Cardiac fibroblast (primary cell): ENCODE data around the gene WDR4.
"Not testable (repeated sequence)": the region's sequence is repeated elsewhere in the genome, so short reads cannot be mapped to it uniquely, and the experiment has no call there.

Experiments
- DNase-seq, 2 donors: peaks; one replicate each; pipeline versions ENCODE4 v3.0.0 to v3.0.0-alpha.2; 2010; ENCODE audit warnings: low read depth in 2 of 2
- H3K4me3 ChIP-seq, 2 donors: replicated peaks in 1 of 2; 1 replicate in 1 of 2; 2 replicates in 1 of 2; pipeline ENCODE4 v1.5.1; 2011; ENCODE audit warnings: low read depth in 2 of 2, low read length in 2 of 2, mild to moderate bottlenecking in 2 of 2, moderate library complexity in 1 of 2
- TF ChIP-seq, protein P1 (sequence below): IDR thresholded peaks from one replicate; pipeline ENCODE4 v1.5.1; 2011; ENCODE audit warnings: low read depth, mild to moderate bottlenecking, low read length, inconsistent platforms

Gene WDR4

GRCh38 chr21:42900446-42900845 is 21.1 kb upstream of the WDR4 start:
- DNase-seq = no peak
- H3K4me3 ChIP-seq = no peak overlapping the region
- TF ChIP-seq, protein P1, sequence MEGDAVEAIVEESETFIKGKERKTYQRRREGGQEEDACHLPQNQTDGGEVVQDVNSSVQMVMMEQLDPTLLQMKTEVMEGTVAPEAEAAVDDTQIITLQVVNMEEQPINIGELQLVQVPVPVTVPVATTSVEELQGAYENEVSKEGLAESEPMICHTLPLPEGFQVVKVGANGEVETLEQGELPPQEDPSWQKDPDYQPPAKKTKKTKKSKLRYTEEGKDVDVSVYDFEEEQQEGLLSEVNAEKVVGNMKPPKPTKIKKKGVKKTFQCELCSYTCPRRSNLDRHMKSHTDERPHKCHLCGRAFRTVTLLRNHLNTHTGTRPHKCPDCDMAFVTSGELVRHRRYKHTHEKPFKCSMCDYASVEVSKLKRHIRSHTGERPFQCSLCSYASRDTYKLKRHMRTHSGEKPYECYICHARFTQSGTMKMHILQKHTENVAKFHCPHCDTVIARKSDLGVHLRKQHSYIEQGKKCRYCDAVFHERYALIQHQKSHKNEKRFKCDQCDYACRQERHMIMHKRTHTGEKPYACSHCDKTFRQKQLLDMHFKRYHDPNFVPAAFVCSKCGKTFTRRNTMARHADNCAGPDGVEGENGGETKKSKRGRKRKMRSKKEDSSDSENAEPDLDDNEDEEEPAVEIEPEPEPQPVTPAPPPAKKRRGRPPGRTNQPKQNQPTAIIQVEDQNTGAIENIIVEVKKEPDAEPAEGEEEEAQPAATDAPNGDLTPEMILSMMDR = no peak

DNA sequence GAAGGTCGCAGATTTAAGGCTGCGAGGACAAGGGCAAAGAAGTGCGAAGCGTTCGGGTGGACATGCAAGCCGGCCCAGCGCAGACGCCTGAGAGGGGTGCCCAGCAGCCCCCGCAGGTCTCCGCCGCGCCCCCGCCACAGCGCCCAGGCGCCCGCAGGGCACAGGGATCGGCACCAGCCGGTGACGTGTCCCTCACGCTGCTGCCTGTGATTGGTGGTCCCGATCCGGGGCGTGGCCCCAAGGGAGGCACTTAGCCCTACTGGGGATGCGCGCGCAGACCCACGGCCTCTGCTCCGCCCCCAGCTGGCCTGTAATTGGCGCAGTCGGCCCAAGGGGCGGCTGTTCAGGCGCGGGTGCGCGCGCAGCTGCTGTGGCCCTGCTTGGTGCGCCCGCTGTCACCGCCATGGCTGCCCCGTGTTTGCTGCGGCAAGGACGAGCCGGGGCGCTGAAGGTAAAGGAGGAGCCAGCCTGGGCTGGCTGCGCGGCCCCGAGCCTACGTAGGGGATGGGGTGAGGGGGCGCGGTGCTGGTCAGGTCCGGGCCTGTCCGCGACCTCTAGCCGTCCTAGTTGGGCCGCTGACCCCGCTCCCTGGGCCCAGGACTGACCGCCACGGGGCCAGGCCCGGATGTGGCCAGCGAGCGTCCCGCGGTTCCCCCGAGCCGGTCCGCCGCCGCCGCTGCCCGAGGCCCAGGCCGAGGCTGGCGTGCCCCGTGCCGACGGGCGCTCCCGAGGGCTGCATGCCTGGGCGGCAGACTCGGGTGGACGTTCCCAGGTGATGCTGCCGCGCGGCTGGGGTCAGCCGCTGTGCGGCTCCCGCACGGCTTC is 13.8 kb upstream of the WDR4 start, which contains the start of gene NDUFV3:
Gene NDUFV3, plus strand, starts transcription at position 379 of the 825 bp plus-strand sequence. Its CDS starts 25 bp downstream, at position 404.
- TF ChIP-seq, protein P1 = no peak
- peak; percentile 98 to 99 for DNase-seq
- peak within 1 kb of the TSS; percentile 69 to 87 for H3K4me3 ChIP-seq

- TF ChIP-seq, protein P1 = no peak
- no peak for DNase-seq
- peak overlapping the region; percentile 61 to 87 for H3K4me3 ChIP-seq
Observed at GRCh38 chr21:42892582-42892930, 13.2 kb upstream of the WDR4 start.

- TF ChIP-seq, protein P1 = no peak
- no peak for DNase-seq
- no peak overlapping the region for H3K4me3 ChIP-seq
Observed at GRCh38 chr21:42887326-42887725, 8.0 kb upstream of the WDR4 start.

DNA sequence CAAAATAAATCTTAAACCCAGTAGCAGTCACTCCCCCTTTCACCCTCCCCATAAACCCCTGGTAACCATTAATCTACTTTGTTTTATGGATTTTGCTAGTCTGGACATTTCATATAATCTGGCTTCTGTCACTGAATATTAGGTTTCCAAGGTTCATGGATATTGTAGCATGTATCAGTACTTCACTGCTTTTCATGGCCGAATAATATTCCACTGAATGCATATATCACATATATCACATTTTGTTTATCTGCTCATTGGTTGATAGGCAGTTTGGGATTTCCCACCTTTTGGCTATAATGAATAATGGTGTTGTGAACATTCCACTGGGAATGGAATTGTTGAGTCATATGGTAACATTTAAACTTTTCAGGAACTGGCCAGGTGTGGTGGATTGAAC is 4.6 kb upstream of the WDR4 start:
- DNase-seq = no peak
- TF ChIP-seq, protein P1 = no peak
- no peak overlapping the region for H3K4me3 ChIP-seq

DNA sequence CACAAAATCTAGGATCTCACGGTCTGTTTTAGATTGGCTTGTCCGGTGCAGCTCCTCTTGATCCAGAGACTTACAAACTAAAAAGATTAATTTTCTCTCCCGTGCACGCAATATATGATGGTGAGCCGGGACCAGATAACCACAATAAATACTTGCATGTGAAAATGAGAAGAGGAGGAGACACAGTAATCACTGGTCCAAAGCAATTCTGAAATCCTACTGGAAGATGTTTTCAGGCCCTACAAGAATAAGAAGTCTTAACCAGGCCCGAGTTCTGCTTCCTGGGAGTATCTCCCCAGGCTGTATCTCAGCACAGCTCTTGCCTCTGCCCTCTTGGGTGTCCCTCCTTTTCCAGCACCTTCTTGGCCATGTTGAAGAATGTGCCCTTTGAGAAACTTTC is 1.0 kb upstream of the WDR4 start:
- peak overlapping the region in 1 of 2 donors; percentile 99 for H3K4me3 ChIP-seq
- DNase-seq = no peak
- TF ChIP-seq, protein P1 = no peak

DNA sequence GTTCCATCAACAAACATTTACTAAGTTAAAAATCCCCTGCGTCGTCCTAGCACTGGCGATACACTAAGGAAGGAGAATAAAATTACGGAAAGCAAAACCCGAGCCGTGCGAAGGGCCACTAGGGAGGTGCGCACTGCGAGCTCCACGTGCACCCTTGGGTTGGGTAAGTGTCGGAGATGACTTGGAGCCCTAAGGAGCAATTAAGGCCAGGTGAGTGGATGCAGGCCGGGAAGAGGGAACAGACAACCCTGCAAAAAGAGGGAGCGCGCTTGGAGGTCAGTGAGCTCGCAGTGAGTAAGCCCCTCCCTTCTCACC is 704 bp downstream of the WDR4 start:
- TF ChIP-seq, protein P1 = no peak
- peak overlapping the region; percentile 95 to 99 for H3K4me3 ChIP-seq
- no peak for DNase-seq

GRCh38 chr21:42875811-42876210 is 3.5 kb downstream of the WDR4 start:
- not testable (repeated sequence) for DNase-seq

More at GRCh38 chr21:42875811-42876210, 3.5 kb downstream of the WDR4 start:
- H3K4me3 ChIP-seq = not testable (repeated sequence)
